Measurements from ENCODE around the gene KRTAP4-4.

DNA sequence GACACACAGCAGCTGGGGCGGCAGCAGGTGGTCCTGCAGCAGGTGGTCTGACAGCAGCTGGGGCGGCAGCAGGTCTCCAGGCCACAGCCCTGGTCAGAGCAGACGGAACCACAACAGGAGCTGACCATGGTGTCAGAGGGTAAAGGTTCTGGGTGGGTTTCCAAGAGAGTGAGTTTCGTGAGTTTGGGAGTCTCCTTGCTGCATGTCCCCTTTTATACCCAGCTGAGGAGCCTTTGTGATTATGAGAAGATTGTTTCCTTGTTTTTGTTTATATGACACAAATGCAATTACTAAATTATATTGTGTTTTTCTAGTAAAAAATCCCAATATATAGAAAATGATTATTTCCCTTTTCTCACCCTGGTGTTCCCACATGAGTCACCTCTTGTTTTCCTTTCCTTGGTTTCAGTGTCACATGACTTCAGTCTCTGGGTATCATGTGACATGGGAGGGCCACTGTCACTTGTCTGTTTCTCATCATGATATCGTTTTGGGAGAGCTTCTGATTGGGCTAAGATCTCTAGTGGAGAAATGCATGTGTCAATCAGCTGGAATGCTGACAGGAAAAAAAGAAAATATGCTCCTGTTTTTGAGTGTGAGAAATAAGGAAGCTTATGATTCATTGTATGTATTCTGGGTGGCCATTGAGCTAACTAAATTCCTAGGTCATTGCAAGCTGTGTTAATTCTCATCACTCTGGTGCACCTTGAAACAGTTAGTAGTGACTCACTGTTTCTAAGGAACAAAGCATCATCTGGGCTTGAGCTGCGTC, 20.0 kb downstream of the KRTAP4-4 start, which contains the start of gene KRTAP4-6:
- TF ChIP-seq POLR3G (IDR thresholded peaks at IDR 0.05; ENCODE audit: extremely low read depth, insufficient read length, insufficient replicate concordance) (no peak), CBX3 (IDR thresholded peaks at IDR 0.05; ENCODE audit: borderline replicate concordance in 1 of 2, low read length in 2 of 2) (no peak), MAX (CRISPR knock-in tag; IDR thresholded peaks at IDR 0.05) (no peak), ZNF444 (CRISPR knock-in tag; IDR thresholded peaks at IDR 0.05) (no peak), POLR2AphosphoS5 (IDR thresholded peaks at IDR 0.05; ENCODE audit: control insufficient read depth, insufficient read depth, low read depth, low read length) (no peak), GABPB2 (CRISPR knock-in tag; conservative IDR thresholded peaks at IDR 0.05) (no peak), FOXJ3 (CRISPR knock-in tag; IDR thresholded peaks at IDR 0.05) (no peak), TRIM24 (IDR thresholded peaks at IDR 0.05) (no peak), ZNF384 (IDR thresholded peaks at IDR 0.05; ENCODE audit: low read depth, low read length) (no peak), ZNF274 (IDR thresholded peaks at IDR 0.05; ENCODE audit: borderline replicate concordance, low read depth, low read length) (no peak)
- TF ChIP-seq, protein P1, sequence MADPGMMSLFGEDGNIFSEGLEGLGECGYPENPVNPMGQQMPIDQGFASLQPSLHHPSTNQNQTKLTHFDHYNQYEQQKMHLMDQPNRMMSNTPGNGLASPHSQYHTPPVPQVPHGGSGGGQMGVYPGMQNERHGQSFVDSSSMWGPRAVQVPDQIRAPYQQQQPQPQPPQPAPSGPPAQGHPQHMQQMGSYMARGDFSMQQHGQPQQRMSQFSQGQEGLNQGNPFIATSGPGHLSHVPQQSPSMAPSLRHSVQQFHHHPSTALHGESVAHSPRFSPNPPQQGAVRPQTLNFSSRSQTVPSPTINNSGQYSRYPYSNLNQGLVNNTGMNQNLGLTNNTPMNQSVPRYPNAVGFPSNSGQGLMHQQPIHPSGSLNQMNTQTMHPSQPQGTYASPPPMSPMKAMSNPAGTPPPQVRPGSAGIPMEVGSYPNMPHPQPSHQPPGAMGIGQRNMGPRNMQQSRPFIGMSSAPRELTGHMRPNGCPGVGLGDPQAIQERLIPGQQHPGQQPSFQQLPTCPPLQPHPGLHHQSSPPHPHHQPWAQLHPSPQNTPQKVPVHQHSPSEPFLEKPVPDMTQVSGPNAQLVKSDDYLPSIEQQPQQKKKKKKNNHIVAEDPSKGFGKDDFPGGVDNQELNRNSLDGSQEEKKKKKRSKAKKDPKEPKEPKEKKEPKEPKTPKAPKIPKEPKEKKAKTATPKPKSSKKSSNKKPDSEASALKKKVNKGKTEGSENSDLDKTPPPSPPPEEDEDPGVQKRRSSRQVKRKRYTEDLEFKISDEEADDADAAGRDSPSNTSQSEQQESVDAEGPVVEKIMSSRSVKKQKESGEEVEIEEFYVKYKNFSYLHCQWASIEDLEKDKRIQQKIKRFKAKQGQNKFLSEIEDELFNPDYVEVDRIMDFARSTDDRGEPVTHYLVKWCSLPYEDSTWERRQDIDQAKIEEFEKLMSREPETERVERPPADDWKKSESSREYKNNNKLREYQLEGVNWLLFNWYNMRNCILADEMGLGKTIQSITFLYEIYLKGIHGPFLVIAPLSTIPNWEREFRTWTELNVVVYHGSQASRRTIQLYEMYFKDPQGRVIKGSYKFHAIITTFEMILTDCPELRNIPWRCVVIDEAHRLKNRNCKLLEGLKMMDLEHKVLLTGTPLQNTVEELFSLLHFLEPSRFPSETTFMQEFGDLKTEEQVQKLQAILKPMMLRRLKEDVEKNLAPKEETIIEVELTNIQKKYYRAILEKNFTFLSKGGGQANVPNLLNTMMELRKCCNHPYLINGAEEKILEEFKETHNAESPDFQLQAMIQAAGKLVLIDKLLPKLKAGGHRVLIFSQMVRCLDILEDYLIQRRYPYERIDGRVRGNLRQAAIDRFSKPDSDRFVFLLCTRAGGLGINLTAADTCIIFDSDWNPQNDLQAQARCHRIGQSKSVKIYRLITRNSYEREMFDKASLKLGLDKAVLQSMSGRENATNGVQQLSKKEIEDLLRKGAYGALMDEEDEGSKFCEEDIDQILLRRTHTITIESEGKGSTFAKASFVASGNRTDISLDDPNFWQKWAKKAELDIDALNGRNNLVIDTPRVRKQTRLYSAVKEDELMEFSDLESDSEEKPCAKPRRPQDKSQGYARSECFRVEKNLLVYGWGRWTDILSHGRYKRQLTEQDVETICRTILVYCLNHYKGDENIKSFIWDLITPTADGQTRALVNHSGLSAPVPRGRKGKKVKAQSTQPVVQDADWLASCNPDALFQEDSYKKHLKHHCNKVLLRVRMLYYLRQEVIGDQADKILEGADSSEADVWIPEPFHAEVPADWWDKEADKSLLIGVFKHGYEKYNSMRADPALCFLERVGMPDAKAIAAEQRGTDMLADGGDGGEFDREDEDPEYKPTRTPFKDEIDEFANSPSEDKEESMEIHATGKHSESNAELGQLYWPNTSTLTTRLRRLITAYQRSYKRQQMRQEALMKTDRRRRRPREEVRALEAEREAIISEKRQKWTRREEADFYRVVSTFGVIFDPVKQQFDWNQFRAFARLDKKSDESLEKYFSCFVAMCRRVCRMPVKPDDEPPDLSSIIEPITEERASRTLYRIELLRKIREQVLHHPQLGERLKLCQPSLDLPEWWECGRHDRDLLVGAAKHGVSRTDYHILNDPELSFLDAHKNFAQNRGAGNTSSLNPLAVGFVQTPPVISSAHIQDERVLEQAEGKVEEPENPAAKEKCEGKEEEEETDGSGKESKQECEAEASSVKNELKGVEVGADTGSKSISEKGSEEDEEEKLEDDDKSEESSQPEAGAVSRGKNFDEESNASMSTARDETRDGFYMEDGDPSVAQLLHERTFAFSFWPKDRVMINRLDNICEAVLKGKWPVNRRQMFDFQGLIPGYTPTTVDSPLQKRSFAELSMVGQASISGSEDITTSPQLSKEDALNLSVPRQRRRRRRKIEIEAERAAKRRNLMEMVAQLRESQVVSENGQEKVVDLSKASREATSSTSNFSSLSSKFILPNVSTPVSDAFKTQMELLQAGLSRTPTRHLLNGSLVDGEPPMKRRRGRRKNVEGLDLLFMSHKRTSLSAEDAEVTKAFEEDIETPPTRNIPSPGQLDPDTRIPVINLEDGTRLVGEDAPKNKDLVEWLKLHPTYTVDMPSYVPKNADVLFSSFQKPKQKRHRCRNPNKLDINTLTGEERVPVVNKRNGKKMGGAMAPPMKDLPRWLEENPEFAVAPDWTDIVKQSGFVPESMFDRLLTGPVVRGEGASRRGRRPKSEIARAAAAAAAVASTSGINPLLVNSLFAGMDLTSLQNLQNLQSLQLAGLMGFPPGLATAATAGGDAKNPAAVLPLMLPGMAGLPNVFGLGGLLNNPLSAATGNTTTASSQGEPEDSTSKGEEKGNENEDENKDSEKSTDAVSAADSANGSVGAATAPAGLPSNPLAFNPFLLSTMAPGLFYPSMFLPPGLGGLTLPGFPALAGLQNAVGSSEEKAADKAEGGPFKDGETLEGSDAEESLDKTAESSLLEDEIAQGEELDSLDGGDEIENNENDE (IDR thresholded peaks at IDR 0.05; ENCODE audit: low read depth, low read length): no peak
- TF ChIP-seq, protein P2, sequence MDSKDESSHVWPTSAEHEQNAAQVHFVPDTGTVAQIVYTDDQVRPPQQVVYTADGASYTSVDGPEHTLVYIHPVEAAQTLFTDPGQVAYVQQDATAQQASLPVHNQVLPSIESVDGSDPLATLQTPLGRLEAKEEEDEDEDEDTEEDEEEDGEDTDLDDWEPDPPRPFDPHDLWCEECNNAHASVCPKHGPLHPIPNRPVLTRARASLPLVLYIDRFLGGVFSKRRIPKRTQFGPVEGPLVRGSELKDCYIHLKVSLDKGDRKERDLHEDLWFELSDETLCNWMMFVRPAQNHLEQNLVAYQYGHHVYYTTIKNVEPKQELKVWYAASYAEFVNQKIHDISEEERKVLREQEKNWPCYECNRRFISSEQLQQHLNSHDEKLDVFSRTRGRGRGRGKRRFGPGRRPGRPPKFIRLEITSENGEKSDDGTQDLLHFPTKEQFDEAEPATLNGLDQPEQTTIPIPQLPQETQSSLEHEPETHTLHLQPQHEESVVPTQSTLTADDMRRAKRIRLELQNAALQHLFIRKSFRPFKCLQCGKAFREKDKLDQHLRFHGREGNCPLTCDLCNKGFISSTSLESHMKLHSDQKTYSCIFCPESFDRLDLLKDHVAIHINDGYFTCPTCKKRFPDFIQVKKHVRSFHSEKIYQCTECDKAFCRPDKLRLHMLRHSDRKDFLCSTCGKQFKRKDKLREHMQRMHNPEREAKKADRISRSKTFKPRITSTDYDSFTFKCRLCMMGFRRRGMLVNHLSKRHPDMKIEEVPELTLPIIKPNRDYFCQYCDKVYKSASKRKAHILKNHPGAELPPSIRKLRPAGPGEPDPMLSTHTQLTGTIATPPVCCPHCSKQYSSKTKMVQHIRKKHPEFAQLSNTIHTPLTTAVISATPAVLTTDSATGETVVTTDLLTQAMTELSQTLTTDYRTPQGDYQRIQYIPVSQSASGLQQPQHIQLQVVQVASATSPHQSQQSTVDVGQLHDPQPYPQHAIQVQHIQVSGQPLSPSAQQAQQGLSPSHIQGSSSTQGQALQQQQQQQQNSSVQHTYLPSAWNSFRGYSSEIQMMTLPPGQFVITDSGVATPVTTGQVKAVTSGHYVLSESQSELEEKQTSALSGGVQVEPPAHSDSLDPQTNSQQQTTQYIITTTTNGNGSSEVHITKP (IDR thresholded peaks at IDR 0.05; ENCODE audit: partially characterized antibody): no peak

Measured in K562 (cell line).